GM12864 (cell line): ENCODE data around the gene C1orf116.

ENCODE experiments used
- DNase-seq: peaks from one replicate; pipeline ENCODE4 v3.0.0-alpha.2; 2011; ENCODE audit warnings: low read depth
- H3K4me3 ChIP-seq: 2 replicates; pipeline ENCODE4 v1.5.1; 2011; ENCODE audit warnings: mild to moderate bottlenecking, low read depth, low read length, control low read depth
- CTCF ChIP-seq: IDR thresholded peaks from 2 replicates; pipeline ENCODE4 v1.5.1; 2011; ENCODE audit warnings: low read depth, mild to moderate bottlenecking, moderate library complexity, low read length, control low read depth, inconsistent platforms; ENCODE audit errors: missing control alignments

The C1orf116 gene

GRCh38 chr1:207036865-207037264 is 4.3 kb upstream of the C1orf116 start:
- no peak for TF ChIP-seq CTCF
- H3K4me3 ChIP-seq = no peak overlapping the region
- no peak for DNase-seq

- TF ChIP-seq CTCF = no peak
- no peak overlapping the region for H3K4me3 ChIP-seq
- DNase-seq = no peak
Observed at GRCh38 chr1:207035877-207036551, 3.5 kb upstream of the C1orf116 start.

GRCh38 chr1:207034998-207035397 is 2.4 kb upstream of the C1orf116 start:
- DNase-seq = no peak
- TF ChIP-seq CTCF = no peak
- H3K4me3 ChIP-seq = no peak overlapping the region

GRCh38 chr1:207034208-207034607 is 1.7 kb upstream of the C1orf116 start:
- H3K4me3 ChIP-seq = no peak overlapping the region
- no peak for TF ChIP-seq CTCF
- no peak for DNase-seq

GRCh38 chr1:207033302-207033701 is 746 bp upstream of the C1orf116 start:
- H3K4me3 ChIP-seq = no peak overlapping the region
- no peak for DNase-seq
- TF ChIP-seq CTCF = no peak

- TF ChIP-seq CTCF = no peak
- DNase-seq = no peak
- H3K4me3 ChIP-seq = no peak overlapping the region
Observed at GRCh38 chr1:207031632-207032264, 808 bp downstream of the C1orf116 start.

GRCh38 chr1:207031016-207031415 is 1.5 kb downstream of the C1orf116 start:
- H3K4me3 ChIP-seq = no peak overlapping the region
- TF ChIP-seq CTCF = no peak
- no peak for DNase-seq
